ENCODE results near the gene BCAS3.

- TF ChIP-seq POLR2A (IDR thresholded peaks at IDR 0.05; ENCODE audit: low read length) (no peak), GATA1 (IDR thresholded peaks at IDR 0.05; ENCODE audit: low read depth, low read length) (no peak)
These were observed 30.9 kb upstream of the BCAS3 start for GRCh38 chr17:60646701-60647100.

All from erythroblast (primary cell).